Motor neuron (in vitro differentiated cells): ENCODE data around the gene OR10G3. TPM values are rescaled to one million over a fixed set of nuclear protein-coding genes. Genes with fewer than 3 reads are reported as not detected.

Source experiments
- ATAC-seq, 8 experiments: fragments of 200-7000 bp; cut with Tn5 transposase; replicated peaks in 6 of 8; 2 replicates each; pipeline ENCODE4 v1.8.0; 2021; ENCODE audit warnings: mild to moderate bottlenecking in 8 of 8, moderate library complexity in 8 of 8
- H3K27ac ChIP-seq, 2 donors: fragments of 250-450 bp; sonication (Bioruptor Pico); 2 replicates each; pipeline ENCODE4 v1.9.0; 2021; ENCODE audit warnings: antibody characterized with exemption in 2 of 2, mild to moderate bottlenecking in 2 of 2, moderate library complexity in 1 of 2
- H3K4me1 ChIP-seq, 2 donors: fragments of 250-450 bp; sonication (Bioruptor Pico); replicated peaks in 1 of 2; 2 replicates each; pipeline ENCODE4 v1.6.1; 2021; ENCODE audit warnings: antibody characterized with exemption in 2 of 2, mild to moderate bottlenecking in 2 of 2, moderate library complexity in 1 of 2
- H3K4me3 ChIP-seq, 5 donors: fragments of 250-450 bp; sonication (Bioruptor Pico); 2 replicates each; pipeline ENCODE4 v1.9.0; 2021; ENCODE audit warnings: antibody characterized with exemption in 5 of 5, mild to moderate bottlenecking in 5 of 5, moderate library complexity in 4 of 5
- WGBS, 10 experiments: fragments of 450-650 bp; shearing (Covaris generic); methylation state at CpG; one replicate each; pipeline ENCODE4 v1.0.0; 2022; 5-methylcytosine and 5-hydroxymethylcytosine counted together
- in situ Hi-C, 9 experiments: fragments of 400-800 bp; cut with MboI; loops; one replicate each; pipeline ENCODE4 v1.15.0; 2021; ENCODE audit warnings: low sequenced_read_pairs in 9 of 9, low pct_unique_long_range_greater_than_20kb in 2 of 9; ENCODE audit not compliant: unreplicated experiment in 9 of 9
- total RNA-seq, 8 experiments: library from RNA; unstranded; fragments of 300-600 nt; gene quantifications; 2 replicates each; pipeline versions ENCODE4 v1.2.3 to v1.2.4, GENCODE V29; 2022

OR10G3 gene
- total RNA-seq, 8 experiments from 2014 or later: 0.24 to 0.36 TPM; not detected in 6

DNA sequence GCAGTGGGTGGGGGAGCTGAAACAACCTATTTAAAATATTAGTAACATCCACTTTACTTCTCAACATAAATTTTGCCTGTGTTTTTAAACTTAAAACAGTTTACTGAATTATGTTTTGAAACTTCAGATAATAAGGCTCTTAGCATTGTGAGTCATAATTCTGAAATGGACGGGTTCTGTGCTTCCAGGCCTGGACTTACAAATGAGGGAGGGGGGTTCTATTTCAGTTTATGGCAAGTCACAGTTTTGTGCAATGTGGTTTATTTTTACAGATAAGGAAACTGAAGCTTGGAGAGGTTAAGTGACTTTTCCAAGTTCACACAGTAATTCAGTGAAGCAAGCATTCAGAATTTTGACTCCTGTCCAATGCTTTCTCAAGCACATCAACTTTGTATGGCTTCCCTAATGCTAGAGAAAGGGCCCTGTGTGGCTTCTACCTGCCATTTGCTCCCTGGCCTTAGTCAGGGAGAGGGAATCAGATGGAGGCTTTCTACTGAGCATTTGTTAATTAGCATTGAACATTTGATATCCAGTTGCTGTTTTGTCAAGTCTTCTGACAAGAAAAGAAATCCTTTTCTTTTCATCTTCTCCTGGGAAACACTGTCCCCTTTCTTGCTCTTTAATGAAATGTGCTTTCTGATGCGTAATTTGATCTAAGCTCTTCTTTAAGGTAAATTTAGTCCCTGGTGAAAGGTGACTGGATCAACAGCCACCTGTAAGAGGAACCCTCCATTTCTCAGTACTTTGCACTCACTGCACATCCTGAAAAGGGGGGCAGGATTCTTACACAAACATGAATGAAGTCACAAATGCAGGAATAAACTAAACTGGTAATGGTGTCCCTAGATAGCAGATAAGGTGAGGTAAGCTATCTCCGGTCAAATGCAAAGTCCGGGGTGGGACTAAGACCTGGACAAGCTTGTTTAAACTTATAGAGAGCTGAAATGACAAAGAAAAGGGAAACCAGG, 51.2 kb downstream of the OR10G3 start:
- no peak for ATAC-seq
- Histone ChIP-seq H3K4me1 (peaks cover 14% of the 10 kb centered on the region in 2 donors), H3K27ac (no peak overlapping the region), H3K4me3 (no peak overlapping the region)
- in situ Hi-C loops: no loop called here
- 28 to 100% (median 89%) methylated on average over 2 to 4 of the region's 4 CpGs; no CpG with 5 or more reads in 2 of the 10 experiments for WGBS, 10 experiments

DNA sequence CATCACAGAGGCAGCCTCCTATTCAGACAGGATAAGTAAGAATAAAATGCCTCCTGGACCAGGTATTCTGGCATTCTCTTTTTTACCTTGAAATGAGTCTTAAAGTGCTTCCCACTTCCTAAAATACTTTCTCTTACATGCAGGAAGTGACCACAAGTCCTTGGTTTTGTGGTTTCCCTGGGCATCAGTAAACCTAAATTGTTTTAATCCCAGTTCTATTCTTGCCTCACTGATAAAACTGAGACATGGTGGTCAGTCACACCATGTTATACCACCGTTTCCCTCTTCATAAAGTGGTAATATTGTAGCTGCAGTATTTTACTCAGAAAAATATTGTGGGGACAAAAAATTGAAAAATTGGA, 52.6 kb downstream of the OR10G3 start:
- ATAC-seq: no peak
- Histone ChIP-seq H3K4me3 (peak overlapping the region; percentile 69 to 99 (median 83)), H3K4me1 (peaks cover 9 to 14% of the 10 kb centered on the region in 2 donors), H3K27ac (peak overlapping the region; percentile 91 to 92)
- in situ Hi-C loops: no loop called here
- whole genome bisulfite sequencing, 10 experiments: 0 to 83% (median 50%) methylated on average over 1 of the region's 1 CpG; no CpG with 5 or more reads in 3 of the 10 experiments

DNA sequence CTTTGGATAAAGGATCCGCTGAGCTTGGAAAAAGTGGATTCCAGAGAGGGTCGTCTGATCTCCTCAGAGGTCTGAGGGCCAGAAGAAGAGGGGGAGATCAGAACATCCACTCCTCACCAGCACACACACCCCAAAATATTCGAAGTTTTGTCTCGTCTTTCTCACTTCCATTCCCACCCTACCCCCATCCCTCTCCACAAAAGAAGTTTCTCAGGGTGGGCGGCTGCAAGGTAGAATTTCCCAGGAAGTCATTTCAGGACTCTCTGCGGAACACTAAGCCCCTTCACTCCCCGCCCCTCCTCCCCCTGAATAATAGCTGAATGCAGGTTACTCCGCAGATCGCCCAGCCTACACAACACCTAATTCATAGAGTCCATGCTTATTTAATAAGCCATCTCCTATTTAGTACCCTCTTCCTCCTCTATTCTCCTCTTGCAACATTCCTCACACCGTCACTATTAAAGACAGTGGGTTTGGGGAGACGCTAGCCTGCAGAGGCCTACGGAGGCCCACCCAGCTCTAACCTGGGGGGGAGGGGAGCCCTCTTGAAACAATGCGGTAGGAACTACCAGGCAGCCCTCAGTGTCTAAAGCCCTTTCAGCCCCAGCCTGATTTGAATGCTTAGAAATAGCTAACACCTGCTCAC, 53.1 kb downstream of the OR10G3 start:
- peak in 5 of 8 experiments; percentile 2 to 17 (median 3) for ATAC-seq
- in situ Hi-C loops: no loop called here
- WGBS, 10 experiments: 0 to 60% (median 5%) methylated on average over 1 to 4 of the region's 13 CpGs; no CpG with 5 or more reads in 4 of the 10 experiments

DNA sequence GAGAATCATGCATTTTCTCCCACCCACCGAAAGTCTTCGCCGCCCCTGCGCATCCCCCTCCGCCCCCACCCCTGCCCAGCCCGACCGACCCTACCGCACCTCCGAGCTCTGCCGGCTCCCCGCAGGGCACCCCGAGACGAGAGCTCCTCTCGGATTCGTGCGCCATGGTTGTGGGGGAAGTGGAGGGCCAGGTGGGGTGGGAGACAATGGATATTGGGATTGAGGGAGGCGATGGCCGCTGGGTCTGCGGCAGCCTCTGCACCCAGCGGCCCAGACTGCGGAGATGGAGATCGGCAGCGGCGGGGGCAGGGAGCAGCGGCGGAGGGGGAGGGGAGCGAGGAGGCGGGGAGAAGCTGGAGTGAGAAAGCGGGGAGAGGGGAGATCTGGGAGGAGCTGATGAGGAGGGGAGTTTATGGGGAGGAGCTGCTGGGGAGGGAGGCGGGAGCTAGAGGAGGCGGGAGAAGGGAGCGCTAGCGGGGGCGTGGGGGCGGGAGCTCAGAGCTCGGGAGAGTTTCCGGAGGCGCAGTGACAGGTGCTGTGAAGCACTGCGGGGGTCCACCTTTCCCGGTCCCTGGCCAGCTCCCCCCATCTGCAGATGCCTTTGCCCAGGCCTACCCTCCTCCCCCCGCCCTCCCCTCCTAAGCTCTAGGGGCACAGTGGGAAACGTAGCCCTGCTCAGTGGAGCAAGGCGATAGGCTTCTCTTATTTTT, 53.8 kb downstream of the OR10G3 start, which contains the start of gene SALL2:
Gene SALL2 (minus strand): TSS at position 385 of the 710 bp plus-strand sequence. CDS start 219 bp downstream, at position 166.
- Histone ChIP-seq H3K4me3 (peak within 1 kb of the TSS; percentile 69 to 99 (median 83)), H3K4me1 (peaks cover 15 to 16% of the 10 kb centered on the region in 2 donors), H3K27ac (peak within 1 kb of the TSS; percentile 91 to 92)
- peak; percentile 59 to 93 (median 87) for ATAC-seq
- 0% methylated on average over 1 to 11 of the region's 43 CpGs; no CpG with 5 or more reads in 8 of the 10 experiments for WGBS, 10 experiments
- in situ Hi-C loops: no loop called here

More for the DNA sequence above, 53.1 kb downstream of the OR10G3 start:
- peak overlapping the region; percentile 69 to 99 (median 83) for H3K4me3 ChIP-seq
- peaks cover 12 to 16% of the 10 kb centered on the region in 2 donors for H3K4me1 ChIP-seq
- peak overlapping the region; percentile 91 to 92 for H3K27ac ChIP-seq

DNA sequence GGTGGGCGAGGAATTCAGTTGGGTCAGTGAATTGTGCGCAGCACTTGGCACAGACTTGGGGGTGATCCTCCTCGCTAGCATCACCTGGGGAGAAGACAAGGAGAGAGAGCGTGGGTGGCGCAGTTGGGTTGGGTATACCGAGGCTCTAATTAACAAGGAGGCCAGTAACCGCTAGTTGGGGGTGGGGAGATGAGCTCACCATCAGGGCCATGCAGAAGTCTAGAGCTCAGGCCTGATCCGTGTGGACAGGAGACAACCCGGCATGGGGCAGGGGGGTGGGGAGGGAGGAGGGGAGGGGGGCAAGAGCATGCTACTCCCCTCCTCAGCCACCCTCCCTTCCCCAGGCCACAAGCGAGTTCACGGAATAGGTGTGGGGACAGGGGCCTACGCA, 54.3 kb downstream of the OR10G3 start:
- ATAC-seq: peak; percentile 42 to 71 (median 66)
- Histone ChIP-seq H3K4me1 (peaks cover 18 to 20% of the 10 kb centered on the region in 2 donors), H3K4me3 (peak overlapping the region; percentile 69 to 99 (median 83)), H3K27ac (peak overlapping the region; percentile 91 to 92)
- in situ Hi-C loops: no loop called here
- WGBS, 10 experiments: 40% methylated on average over 1 of the region's 12 CpGs; no CpG with 5 or more reads in 9 of the 10 experiments

DNA sequence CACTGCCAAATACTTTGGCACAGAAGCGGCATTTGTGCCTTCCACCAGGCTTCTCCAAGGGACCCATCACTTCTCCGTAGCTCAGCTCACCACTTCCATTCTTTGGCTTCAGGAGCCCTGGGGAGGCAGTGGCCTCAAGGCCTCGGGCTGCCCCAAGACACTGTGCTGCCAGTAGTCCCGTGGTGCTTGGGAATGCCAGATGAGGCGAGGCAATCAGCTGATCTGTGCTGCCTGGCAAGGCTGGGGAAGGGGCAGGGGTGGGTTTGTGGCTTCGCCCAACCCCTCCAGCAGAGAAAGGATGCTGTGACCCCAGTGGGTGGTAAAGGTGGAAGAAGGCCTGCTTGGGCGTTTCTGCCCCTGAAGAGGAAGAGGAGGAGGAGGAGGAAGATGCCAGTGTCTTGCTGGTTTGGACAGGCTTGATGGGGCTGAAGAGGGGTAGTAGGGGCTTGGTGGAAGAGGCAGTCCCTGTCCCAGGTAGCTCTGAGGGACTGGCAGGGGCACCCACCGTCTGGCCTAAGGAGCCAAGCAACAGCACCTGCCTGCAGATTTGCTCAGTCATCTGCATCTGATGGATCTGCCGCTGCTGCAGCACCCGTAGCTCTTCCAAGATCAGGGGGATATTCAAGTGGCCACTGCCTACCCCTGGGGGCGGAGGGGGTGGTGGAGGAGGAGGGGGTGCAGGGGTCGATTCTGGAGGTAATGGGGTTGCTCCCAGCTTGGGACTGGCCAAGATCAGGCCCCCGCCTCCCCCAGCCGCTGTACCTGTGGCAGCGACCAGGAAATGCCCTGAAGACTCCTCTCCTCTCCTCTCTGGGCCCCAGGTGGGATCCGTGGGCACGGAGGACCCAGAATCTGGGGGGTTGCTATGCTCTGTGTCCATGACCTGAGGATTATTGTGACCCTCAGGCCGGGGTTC, 55.0 kb downstream of the OR10G3 start:
- WGBS, 10 experiments: 40 to 100% (median 82%) methylated on average over 1 to 6 of the region's 18 CpGs; no CpG with 5 or more reads in 5 of the 10 experiments
- H3K27ac ChIP-seq: peak overlapping the region; percentile 91 to 92
- no peak for ATAC-seq
- in situ Hi-C loops: no loop called here
- H3K4me1 ChIP-seq: peaks cover 18 to 20% of the 10 kb centered on the region in 2 donors
- H3K4me3 ChIP-seq: peak overlapping the region; percentile 69 to 99 (median 83)

DNA sequence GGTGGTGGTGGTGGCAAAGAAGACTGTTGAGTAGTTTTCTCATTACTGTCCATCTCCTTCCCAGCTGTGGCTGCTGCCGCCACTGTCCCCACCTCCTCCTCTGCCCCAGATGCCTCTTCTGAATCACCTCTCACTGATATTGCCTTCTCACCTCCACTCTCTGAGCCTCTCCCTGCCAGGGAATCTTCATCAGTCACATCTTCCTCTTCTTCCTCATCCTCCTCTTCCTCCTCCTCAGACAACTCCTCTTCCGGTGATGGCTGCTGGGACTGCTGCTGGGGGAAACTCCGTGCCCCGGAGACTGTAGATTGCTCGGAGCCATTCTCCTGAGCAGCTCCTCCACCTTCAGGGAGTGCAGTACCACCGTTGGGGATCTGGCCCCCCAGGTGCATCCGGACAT, 56.7 kb downstream of the OR10G3 start:
- in situ Hi-C loops: no loop called here
- Histone ChIP-seq H3K4me1 (peaks cover 24 to 27% of the 10 kb centered on the region in 2 donors), H3K27ac (no peak overlapping the region), H3K4me3 (no peak overlapping the region)
- no peak for ATAC-seq
- WGBS, 10 experiments: 17 to 100% (median 82%) methylated on average over 1 to 6 of the region's 7 CpGs; no CpG with 5 or more reads in 4 of the 10 experiments

DNA sequence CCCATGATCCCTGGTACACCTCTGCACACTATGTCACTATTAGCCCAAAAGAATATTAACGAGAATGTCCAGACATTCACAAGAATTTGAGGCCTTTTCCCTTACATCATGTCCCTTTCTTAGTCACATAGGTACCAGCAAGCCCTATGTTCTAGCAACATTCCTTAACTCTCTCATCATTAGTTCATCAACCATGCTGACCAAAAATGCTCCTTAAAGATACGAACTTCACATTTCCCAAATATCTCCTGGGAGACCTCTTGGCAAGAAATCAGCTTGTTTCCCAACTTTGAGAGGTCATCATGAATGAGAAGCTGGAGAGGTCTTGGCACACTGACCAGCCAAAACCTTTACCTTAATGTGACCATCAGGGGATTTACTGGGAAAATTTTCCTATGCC, 58.4 kb downstream of the OR10G3 start:
- in situ Hi-C loops: no loop called here
- WGBS, 10 experiments: 0 to 100% (median 80%) methylated on average over 1 to 2 of the region's 2 CpGs; no CpG with 5 or more reads in 3 of the 10 experiments
- ATAC-seq: no peak
- Histone ChIP-seq H3K27ac (no peak overlapping the region), H3K4me1 (peaks cover 20 to 21% of the 10 kb centered on the region in 2 donors), H3K4me3 (no peak overlapping the region)

DNA sequence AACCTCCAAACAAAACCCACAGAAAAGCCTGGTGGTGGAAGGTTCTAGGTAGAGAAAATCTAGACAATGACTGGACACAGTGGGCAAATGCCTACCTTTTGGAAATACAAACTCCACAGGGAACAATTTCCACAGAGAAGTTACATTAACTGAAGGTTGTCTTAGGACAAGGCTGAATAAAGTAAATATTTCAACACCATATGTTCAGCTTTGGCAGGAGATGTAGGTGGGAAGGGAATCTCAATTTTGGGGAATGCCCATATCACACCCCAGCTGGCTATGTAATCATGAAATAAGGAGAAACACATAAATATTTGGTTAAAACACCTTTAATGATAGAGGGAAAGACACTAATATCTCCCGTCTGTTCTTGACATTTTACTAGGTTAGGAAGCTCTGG, 59.1 kb downstream of the OR10G3 start:
- in situ Hi-C loops: no loop called here
- H3K27ac ChIP-seq: no peak overlapping the region
- no peak overlapping the region for H3K4me3 ChIP-seq
- H3K4me1 ChIP-seq: peaks cover 20 to 21% of the 10 kb centered on the region in 2 donors
- ATAC-seq: no peak
- WGBS, 10 experiments: 43 to 100% (median 80%) methylated on average over 1 of the region's 1 CpG; no CpG with 5 or more reads in 5 of the 10 experiments

DNA sequence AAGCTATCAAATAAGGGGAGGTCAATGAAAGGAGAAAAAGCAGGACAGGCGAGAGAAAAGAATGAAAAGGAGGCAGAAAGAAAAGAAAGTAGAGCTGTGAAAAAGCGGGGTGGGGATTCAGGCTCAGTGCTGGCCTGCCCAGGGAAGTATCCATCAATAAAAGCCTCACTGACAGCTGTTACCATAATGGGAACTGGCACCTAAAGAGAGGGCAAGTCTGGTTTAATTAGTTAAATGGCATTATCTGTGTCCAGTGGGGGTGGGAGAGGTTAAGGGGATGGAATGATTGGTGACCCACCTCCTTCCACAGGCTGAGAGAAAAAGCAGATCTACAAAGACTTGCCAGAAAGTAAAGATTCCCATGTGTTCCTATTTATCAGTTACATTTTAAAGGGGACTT, 61.2 kb downstream of the OR10G3 start:
- peaks cover 14 to 17% of the 10 kb centered on the region in 2 donors for H3K4me1 ChIP-seq

More for the DNA sequence above, 61.2 kb downstream of the OR10G3 start:
- no peak overlapping the region for H3K4me3 ChIP-seq
- ATAC-seq: peak in 4 of 8 experiments; percentile 10 to 40 (median 32)
- WGBS, 10 experiments: 12 to 63% (median 30%) methylated on average over 2 of the region's 2 CpGs; no CpG with 5 or more reads in 1 of the 10 experiments
- in situ Hi-C loops: no loop called here
- H3K27ac ChIP-seq: no peak overlapping the region
